HG03280 (cell line): ENCODE data around the gene ENTR1.
"Not testable (repeated sequence)": the region's sequence is repeated elsewhere in the genome, so short reads cannot be mapped to it uniquely, and the experiment has no call there.

Source experiments
- ATAC-seq: cut with Tn5 transposase; IDR thresholded peaks from one replicate; pipeline ENCODE4 v1.9.1; 2021; ENCODE audit warnings: mild to moderate bottlenecking, moderate library complexity; ENCODE audit not compliant: unreplicated experiment

ENTR1 gene

DNA sequence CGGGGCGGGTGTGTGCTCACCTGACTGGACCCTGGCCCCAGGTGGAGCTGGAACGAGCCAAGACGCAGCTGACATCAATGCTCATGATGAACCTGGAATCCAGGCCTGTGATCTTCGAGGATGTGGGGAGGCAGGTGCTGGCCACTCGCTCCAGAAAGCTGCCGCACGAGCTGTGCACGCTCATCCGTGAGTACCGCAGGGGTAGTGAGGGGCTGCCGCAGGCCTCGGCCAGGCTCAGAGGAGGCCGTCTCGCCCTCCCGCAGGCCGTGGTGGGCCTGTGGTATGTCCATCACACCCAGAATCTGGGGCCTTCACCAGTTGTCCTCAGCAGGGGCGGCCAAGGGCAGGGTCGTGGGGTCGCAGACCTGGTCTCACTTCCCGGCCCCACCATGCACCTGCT, 11.4 kb upstream of the ENTR1 start:
- no peak for ATAC-seq

DNA sequence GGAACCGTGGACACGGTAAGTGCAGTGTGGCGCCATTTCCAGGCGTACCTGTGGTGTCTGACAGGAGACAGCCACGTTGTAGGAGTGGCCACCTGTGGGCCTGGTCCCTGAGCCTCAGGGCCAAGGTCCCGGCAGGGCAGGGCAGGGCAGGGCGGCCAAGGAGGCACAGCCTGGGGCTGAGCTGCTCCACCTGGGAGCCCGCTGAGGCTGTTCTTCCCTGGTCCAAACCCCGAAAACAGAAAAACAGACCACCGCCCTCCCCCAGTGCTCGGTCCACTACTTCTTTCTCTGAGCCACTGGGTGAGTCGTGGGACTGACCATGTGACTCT, 8.6 kb upstream of the ENTR1 start:
- no peak for ATAC-seq

DNA sequence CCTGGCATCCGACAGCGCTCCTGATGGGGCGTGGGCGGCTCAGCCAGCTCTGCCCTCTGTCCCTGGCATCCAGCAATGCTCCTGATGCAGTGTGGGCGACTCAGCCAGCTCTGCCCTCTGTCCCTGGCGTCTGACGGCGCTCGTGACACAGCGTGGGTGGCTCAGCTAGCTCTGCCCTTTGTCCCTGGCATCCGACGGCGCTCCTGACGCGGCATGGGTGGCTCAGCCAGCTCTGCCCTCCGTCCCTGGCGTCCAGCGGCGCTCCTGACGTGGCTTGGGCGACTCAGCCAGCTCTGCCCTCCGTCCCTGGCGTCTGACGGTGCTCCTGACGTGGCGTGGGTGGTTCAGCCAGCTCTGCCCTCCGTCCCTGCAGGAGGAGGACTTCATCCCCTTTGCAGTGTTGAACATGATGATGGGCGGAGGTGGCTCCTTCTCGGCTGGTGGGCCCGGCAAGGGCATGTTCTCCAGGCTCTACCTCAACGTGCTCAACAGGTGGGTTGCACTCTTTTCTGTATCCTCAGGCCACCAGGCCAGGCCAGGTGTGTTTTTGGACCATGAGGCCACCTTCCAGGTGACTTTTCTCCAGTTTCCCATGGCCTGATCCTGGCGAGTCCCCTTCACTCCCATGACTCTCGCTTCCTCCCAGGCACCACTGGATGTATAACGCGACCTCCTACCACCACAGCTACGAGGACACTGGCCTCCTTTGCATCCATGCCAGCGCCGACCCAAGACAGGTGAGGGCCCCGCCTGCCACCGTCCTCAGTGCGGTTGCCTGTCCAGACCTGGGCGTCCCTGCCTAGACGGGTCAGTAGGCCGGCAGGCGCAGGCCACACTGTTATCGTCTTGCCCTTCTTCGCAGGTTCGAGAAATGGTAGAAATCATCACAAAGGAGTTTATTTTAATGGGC, 8.0 kb upstream of the ENTR1 start:
- no peak for ATAC-seq

DNA sequence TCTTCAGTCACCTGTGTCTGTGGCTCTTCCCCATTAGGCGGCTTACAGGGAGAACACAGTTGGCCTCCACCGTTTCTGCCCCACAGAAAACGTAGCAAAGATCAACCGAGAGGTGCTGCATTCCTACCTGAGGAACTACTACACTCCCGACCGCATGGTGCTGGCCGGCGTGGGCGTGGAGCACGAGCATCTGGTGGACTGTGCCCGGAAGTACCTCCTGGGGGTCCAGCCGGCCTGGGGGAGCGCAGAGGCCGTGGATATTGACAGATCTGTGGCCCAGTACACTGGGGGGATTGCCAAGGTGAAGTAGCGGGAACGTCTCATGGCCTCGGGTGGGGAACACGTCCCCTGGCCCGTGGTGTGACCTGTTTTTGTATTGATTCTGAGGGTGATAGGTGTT, 6.5 kb upstream of the ENTR1 start:
- ATAC-seq: no peak

DNA sequence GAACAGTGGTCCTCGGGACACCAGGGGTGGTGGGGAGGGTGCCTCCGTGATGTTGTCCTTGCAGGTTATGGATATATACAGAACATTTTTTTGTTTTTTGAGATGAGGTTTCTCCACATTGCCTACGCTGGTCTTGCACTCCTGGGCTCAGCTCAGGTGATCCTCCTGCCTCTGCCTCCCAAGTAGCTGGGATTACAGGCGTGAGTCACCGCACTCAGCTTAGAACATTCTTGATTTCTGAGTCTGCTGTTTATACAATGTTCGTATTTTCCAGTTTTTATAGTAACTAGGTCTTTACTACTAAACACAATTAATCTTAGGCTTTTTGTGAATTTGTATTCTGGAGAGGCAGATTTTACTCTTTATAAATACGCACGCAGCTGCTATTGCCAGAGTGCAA, 6.0 kb upstream of the ENTR1 start:
- no peak for ATAC-seq

DNA sequence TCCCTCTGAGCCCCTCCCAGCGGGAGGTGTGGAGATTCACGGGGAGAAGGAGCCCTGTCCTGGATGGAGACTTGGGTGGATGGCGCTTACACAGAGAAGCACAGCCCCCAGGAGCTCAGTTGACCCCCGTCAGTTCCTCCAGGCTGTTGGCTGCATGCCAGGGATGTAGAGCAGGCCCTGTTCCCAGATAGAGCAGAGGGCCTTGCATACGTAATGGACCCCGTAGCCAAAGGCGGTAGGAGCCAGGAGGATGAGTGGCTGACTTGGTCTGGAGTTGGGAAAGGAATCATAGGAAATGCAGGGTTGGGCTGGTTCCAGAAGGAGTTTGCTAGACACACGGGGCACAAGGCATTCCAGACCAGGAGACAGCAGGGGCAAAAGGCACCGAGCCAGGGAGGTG, 2.5 kb upstream of the ENTR1 start:
- ATAC-seq: no peak

DNA sequence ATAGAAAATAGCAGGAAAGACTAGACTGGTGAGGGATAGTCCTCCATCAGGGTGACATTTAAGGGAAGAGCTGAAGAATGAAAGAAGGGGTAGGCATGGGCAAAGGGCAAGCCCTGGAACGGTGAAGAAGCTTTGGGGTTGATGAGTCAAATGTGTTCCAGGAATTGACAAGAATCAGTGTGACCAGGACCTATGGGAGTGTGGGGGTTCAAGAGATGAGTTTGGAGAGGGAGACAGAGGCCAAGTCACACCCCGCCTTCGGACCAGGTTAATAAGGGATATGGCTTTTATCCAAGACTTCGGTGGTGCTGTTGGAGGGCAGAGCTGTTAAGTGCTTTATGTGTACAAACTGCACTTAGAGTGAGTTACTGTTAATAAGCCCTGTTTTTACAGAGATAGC, 964 bp upstream of the ENTR1 start:
- ATAC-seq: no peak

DNA sequence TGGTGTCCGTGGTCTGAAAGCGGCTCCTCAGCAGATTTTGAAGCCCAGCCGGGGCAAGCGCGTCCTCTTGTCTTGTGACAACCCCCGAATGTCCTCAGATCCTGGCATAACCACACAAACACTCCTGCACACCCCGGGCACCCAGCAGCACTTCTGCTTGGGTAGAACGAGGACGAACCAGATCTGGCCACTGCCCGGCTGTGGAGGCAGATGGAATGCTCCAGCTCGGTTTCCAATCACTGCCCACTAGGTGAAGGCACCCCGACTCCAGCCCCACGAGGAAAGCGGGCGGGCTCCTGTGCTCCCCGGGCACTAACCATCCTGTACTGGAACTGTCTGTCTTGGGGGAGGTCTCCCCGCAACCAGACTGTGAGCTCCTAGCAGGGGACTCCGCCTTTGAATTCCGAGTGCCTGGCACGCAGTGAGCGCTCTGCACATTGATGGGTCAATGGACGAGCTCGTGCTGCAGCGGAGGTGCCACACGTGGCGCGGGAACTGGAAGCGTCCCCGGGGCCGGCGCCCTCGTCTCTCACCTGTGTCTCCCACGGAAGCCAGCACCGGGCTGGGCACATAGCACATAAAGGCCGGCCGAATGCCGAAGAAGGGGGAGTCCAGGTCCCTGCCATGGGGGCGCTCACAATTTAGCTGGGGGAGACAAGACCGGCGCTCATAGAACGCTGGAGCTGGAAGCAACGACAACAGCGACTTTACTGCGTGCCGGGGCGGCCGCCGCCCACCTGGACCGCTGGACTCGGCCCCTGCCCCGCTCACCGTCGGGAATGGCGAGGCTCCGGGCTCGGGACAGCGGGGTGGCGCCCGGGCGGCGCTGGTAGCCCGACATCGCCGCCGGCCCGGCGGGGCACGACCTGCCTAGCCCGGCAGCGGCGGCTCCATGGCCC, 608 bp downstream of the ENTR1 start:
- peak; percentile 2 for ATAC-seq

DNA sequence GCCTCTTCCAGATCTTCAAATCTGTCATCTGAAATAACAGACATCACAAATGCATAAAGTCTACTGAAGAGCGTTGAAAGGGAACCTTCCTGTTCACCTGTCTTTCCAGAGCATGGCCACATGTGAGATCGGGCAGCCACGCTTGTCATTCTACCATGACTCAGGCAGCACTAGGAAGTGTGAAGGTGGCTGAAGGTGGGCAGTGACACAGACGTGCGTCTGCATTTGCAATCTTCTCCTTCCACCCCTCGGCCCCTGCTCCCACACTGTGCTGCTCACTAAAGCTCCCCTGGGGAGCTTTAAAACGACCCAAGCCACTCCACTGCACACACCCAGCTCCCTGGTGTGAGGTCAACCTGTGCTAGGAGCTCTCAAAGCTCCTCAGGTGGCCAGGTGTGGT, 2.5 kb downstream of the ENTR1 start:
- ATAC-seq: no peak

DNA sequence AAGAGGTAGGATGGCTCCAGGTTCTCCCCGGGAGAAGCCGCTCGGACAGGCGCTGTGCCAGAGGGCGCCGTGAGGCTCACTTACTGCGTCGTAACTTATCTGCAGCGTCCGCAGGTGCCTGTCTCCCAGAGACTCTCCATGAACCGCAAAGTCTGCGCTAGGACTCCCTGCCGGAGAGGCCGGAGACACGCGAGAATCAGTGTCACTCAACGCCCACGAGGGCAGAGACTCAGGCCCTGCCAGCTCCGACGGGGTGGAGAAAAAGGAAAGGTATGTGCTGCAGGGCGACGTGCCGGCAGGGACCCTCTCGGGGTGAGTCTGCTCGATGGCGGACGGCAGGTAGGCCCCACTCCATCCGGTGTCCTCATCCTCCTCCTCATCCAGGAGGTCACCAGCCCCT, 3.4 kb downstream of the ENTR1 start:
- ATAC-seq: not testable (repeated sequence)

DNA sequence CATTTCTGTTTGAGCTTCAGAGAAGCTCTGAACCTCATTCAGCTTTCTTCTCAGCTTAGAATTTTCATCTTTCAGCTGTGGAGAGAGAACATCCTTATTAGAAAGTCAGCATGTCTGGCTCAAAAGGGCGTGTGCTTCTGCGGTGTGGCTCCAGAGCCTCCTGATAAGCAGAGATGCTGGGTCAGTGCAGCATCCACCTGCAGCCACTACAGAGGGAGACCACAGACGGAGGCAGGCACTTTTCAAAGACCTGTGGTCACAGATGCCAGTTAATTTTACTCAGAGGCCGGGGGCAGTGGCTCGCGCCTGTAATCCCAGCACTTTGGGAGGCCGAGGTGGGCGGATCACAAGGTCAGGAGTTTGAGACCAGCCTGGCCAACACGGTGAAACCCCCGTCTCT, 4.5 kb downstream of the ENTR1 start:
- not testable (repeated sequence) for ATAC-seq

DNA sequence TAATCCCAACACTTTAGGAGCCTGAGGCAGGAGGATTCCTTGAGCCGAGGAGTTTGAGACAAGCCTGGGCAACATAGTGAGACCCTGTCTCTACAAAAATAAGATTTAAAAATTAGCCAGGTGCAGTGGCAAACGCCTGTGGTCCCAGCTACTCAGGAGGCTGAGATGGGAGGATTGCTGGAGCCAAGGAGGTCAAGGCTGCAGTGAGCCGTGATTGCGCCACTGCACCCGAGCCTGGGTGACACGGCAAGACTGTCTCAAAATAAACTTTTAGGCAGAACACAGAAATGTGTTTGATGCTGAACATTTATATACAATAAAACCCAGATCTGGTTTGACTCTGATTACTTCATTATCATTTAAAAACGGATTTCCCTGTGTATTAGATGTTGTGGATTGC, 4.9 kb downstream of the ENTR1 start:
- ATAC-seq: no peak

DNA sequence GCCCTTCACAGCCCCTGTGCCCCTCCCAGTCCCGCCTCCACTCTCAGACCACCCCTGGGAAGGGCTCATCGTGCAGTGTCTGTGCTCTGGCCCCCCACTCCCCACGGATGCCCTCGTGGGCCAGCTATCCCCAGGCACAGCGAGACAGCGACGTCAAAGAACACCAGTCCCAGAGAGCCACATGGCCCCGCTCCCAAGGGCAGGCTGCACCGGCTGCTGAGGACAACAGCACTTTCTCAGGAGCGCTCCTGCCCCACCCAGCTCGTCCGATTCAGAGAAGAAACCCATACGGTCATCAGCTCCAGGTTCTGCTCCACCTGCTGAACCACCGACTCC, 5.6 kb downstream of the ENTR1 start:
- ATAC-seq: no peak

DNA sequence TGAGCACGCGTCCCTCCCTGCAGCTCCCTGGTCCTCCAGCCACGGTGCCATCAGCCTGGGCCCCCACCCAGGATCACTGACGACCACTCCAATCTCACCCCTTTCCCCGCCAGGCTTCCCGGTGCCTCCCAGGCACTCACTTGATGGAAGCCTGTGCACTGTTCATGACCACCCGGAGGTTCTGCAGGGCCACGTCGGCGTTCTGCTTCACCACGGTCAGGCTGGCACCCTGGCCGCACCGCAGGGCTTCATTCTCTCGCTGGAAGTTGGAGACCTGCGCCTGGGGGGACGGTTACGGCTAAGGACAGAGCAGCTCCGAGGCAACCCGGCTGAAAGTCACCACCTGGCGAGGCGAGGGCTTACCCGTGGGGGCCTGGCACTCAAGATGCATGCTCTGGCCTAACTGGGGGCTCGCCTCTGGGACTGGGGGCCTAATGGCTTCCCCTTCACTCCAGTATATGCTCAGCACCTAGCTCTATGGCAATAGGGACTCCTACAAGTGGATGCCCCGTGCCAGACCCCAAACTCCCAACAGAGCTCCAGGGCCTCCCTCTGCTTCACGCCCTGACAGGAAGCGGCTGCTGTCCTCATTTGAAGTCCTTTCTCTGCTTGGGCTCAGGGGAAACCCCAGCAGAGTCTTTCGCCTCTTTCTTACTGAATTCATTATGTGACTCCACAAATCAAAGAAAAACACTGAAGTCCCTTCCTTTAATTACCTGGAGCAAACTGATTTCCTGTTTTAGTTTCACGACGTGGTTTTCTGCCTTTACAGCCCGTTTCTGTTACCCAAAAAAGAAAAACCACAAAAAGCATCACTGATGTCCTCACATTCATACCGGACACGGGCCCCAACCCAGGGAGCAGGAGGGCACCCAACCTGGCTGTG, 6.3 kb downstream of the ENTR1 start:
- no peak for ATAC-seq

DNA sequence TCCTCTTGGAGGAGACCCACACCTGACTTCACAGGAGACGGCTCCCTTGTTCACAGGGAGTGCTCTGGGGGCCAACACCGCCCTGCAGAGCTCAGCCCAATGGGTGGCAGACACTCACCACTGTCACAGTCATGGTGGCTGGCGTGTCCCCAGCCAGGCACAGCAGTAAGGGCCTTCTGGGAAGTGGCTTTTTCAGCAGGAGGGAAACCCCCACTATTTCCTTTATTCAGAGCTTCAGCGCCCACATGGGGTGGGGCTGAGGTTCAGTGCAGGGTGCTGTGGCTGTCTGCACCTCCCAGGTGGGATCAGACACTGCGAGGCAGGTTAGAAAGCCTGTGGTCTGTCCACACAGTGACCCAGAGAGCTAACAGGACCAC, 6.9 kb downstream of the ENTR1 start:
- no peak for ATAC-seq

DNA sequence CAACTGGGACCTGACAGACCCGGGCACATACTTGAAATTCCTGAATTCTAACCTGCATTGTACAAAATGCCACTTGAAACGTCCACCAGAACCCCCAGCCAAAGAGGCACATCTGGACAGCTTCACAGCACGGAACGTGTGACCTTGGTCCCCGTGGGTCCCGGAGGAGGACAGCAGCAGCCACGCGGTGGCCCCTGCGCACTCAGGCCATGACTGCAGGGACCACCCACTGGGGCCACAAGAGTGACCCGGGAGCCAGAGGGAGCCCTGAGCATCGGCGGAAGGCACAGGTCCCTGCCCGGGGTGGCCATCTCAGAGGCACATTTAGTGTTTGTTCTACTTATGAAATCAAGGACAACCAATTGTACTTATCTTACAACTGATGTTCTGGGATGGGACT, 8.3 kb downstream of the ENTR1 start:
- ATAC-seq: no peak

DNA sequence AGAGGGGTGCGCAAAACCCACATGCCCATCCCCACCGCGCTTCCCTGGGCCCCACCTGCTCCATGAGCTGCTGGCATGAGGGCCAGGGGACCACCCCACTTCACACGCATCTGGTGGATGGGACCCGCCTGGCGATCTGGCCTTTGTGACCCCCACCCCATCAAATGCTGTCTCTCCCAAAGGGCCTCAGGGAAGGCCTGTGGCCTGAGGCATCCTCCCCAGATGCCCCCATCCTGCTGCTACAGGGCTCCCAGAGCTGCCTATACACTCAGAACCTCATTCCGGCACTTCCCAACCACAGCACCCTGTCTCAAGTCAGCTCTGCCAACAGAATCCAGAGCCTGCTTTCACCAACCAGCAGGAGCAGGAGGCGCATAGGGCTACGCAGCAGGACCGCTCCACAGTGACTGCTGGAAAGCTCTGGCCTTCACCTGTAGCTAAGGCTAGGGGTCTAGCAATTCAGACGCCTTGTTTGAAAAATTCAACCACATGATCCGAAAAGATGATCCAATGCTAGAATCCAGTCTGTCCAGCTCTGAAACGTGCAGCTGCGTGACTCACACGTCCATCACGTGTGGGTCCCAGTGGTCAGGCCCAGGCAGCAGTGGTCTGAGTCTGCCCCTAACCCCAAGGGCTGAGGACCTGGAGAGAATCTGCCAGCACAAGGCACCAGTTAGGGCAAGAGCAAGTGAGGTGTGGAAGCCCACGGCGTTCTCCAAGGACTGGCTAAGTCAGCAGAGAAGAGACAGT, 9.1 kb downstream of the ENTR1 start:
- ATAC-seq: no peak

DNA sequence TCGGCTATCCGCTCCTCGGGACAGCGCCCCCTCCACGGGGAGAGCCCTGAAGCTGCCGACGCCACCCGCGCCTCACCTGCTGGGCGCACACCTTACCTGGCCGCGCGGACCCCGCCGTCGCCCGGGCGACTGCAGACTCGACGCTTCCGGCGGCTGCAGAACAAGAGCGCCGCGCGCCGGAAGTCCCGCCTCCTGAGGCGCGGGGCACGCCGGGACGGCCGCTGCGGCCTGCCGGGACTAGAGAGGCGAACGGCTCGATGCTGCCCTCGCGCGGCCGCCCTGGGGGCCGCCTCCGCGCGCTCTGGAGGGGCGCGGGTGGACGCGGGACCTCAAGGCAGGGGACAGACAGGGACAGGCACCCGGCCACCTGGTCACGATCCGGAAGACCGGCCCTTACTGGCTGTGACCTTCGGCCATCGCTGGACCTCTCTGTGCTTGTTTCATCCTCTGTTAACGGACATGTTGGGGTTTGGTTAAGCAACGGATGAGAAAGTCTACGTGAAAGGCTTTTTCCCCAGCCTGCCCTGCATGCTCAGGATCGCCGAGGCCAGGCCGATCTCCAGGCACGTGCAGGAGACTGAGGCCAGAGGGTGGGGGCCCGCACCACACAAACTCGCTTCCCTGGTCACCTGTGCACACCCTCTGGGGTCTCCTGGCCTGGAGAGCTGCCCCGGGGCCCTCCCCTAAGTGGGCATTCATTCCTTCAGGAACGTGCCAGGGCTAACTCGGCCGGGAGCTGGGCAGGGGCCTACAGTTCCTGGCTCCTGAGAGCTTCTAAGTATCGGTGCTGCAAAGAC, 10.2 kb downstream of the ENTR1 start, which contains the start of gene SNAPC4:
TSS of gene SNAPC4 (minus strand) at position 133 of the 797 bp plus-strand sequence. CDS start 1,742 bp downstream, outside the sequence.
- peak; percentile 71 for ATAC-seq

DNA sequence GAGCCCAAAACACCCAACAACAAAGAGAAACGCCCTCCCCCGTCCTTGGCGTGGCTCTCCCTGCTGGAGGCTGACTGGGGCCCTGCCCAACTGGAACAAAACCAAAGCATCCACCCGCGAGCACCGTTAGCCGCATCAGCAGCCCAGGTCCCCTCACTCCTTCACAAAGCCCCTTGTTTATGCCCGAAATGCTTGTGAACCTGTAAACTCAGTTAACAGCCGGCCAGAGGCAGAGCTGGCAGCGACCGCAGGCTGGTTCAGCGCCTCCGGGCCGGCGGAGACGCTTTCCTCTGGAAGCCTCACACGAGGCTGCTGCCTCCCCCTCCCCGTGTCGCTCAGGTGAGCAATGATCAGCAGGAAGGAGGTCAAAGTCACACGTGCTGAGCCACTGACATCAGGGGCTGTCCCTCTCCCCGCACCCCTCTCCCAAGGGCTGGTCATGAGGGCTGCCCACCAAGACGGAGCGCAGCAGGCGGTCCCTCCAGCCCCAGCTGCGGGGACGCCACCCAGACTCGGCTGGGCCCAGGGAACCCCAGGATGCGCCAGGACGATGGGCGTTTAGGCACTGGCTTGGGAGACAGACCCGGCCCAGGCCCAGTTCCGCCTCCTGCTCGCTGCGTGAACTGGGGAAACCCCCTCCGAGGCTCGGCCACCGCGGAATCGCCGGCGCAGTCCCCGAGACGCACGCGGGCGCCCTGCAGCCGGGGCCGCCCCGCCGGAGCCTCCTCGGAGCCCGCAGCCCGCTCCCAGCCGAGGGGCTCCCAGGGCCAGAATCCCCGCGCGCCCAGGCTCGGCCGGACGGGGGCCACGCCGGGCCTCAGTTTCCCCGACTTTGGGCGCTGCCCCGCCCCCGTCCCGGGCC, 11.0 kb downstream of the ENTR1 start:
- peak; percentile 25 for ATAC-seq
